Measurements from ENCODE around the gene ANKRD27.
A peak's percentile ranks its signal among the peaks of the same experiment; 100 is the strongest.
"Not testable (repeated sequence)": the region's sequence is repeated elsewhere in the genome, so short reads cannot be mapped to it uniquely, and the experiment has no call there.

Gene ANKRD27

GRCh38 chr19:32576790-32577189, 98.2 kb downstream of the ANKRD27 start:
- no peak overlapping the region for H3K27ac ChIP-seq
- H3K36me3 ChIP-seq (replicated peaks), result no peaks in the 10 kb centered on the region
- no peak for TF ChIP-seq CTCF (IDR thresholded peaks at IDR 0.05; ENCODE audit: low read depth, low read length, missing control alignments)
- DNase-seq, result no peak
- in situ Hi-C loops (cut with HindIII; ENCODE audit: low pct_ligation_motif_present, low sequenced_read_pairs), result no loop called here
- no peak overlapping the region for H3K4me3 ChIP-seq (ENCODE audit: low read depth, low read length)
- no peaks in the 10 kb centered on the region for H3K27me3 ChIP-seq (replicated peaks)

- in situ Hi-C loops (cut with HindIII; ENCODE audit: low pct_ligation_motif_present, low sequenced_read_pairs), result no loop called here
- no peak for TF ChIP-seq CTCF (IDR thresholded peaks at IDR 0.05; ENCODE audit: low read depth, low read length, missing control alignments)
- Histone ChIP-seq H3K36me3 (replicated peaks) (no peaks in the 10 kb centered on the region), H3K27ac (no peak overlapping the region), H3K4me3 (ENCODE audit: low read depth, low read length) (no peak overlapping the region), H3K27me3 (replicated peaks) (no peaks in the 10 kb centered on the region)
- no peak for DNase-seq
Observed at GRCh38 chr19:32573492-32573794, 101.5 kb downstream of the ANKRD27 start.

- H3K27me3 ChIP-seq (replicated peaks); in situ Hi-C loops (cut with HindIII; ENCODE audit: low pct_ligation_motif_present, low sequenced_read_pairs); H3K27ac ChIP-seq; H3K4me3 ChIP-seq (ENCODE audit: low read depth, low read length); H3K36me3 ChIP-seq (replicated peaks); DNase-seq: not testable (repeated sequence)
Observed at GRCh38 chr19:32572700-32573491, 102.1 kb downstream of the ANKRD27 start.

- in situ Hi-C loops (cut with HindIII; ENCODE audit: low pct_ligation_motif_present, low sequenced_read_pairs); H3K27ac ChIP-seq; DNase-seq; H3K4me3 ChIP-seq (ENCODE audit: low read depth, low read length); H3K27me3 ChIP-seq (replicated peaks); H3K36me3 ChIP-seq (replicated peaks): not testable (repeated sequence)
Observed at GRCh38 chr19:32571471-32572075, 103.4 kb downstream of the ANKRD27 start.

- DNase-seq, result peak; percentile 61
- no peaks in the 10 kb centered on the region for H3K27me3 ChIP-seq (replicated peaks)
- no peak overlapping the region for H3K27ac ChIP-seq
- in situ Hi-C loops (cut with HindIII; ENCODE audit: low pct_ligation_motif_present, low sequenced_read_pairs), result no loop called here
- peak; percentile 86 for TF ChIP-seq CTCF (IDR thresholded peaks at IDR 0.05; ENCODE audit: low read depth, low read length, missing control alignments)
- H3K4me3 ChIP-seq (ENCODE audit: low read depth, low read length), result no peak overlapping the region
- no peaks in the 10 kb centered on the region for H3K36me3 ChIP-seq (replicated peaks)
Observed at GRCh38 chr19:32570081-32570785, 104.7 kb downstream of the ANKRD27 start.

- Histone ChIP-seq H3K36me3 (replicated peaks) (no peaks in the 10 kb centered on the region), H3K4me3 (ENCODE audit: low read depth, low read length) (no peak overlapping the region), H3K27me3 (replicated peaks) (no peaks in the 10 kb centered on the region), H3K27ac (no peak overlapping the region)
- no peak for DNase-seq
- TF ChIP-seq CTCF (IDR thresholded peaks at IDR 0.05; ENCODE audit: low read depth, low read length, missing control alignments), result no peak
- in situ Hi-C loops (cut with HindIII; ENCODE audit: low pct_ligation_motif_present, low sequenced_read_pairs), result no loop called here
Observed at GRCh38 chr19:32567486-32567885, 107.5 kb downstream of the ANKRD27 start.

Data from brain microvascular endothelial cell (primary cell).